Tibial nerve (tissue), 3 donors: ENCODE measurements around the gene RAMP1.

Source experiments
- POLR2A ChIP-seq, 2 donors: fragments of 450-650 bp; IDR thresholded peaks; one replicate each; pipeline ENCODE4 v1.6.1; 2017; ENCODE audit warnings: antibody characterized with exemption in 2 of 2, mild to moderate bottlenecking in 2 of 2, moderate library complexity in 2 of 2
- TF ChIP-seq, protein P1 (sequence below), 5 experiments: fragments of 200-600 bp in 3 of 5; fragments of 450-650 bp in 2 of 5; sonication (generic) in 3 of 5; IDR thresholded peaks; one replicate each; pipeline ENCODE4 v1.5.1; 2016 to 2019; ENCODE audit warnings: antibody characterized with exemption in 5 of 5, mild to moderate bottlenecking in 3 of 5, moderate library complexity in 2 of 5

DNA sequence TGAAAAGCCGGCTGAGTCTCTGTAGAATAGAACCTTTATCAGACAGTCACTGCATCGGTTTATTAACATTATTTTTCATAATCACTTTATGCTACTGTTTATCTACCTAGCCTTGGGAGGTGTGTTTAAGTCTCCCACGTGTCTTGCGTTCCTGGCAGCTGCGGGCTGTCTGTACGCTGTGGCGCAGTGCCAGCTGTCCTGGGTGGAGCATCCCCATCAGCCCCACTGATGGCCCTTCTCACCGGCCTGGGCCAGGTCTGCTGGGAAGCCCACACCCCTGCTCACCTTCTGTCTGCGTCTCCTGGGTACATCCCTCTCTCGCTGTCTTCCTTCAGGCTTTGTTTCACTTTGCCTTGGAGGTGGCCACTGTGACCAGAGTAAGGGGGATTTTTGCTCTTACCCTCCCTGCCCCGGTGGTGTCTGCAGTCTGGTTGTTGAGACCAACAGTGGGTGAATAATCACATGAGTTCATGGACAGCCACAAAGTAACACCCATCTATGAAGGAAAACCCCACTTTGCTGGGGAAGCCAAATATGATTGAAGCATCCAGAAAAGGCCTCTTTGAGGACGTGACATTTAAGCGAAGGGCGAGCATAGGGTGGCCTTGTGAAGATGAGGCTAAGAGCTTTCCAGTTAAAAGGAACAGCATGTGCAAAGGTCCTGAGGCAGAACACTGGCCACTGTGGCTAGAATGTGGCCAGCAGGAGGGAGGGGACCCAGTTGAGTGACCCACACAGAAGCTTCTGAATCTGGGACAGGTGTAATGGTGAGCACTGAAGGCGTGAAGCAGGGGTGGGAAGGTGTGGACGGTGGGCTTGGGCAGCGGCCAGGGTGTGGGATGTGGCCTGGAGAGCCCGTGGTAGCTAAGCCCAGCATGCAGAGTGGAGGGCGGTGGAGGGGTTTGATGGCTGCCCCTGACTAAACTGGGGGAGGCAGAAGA lies 41.7 kb downstream of the RAMP1 start:
- TF ChIP-seq, protein P1, sequence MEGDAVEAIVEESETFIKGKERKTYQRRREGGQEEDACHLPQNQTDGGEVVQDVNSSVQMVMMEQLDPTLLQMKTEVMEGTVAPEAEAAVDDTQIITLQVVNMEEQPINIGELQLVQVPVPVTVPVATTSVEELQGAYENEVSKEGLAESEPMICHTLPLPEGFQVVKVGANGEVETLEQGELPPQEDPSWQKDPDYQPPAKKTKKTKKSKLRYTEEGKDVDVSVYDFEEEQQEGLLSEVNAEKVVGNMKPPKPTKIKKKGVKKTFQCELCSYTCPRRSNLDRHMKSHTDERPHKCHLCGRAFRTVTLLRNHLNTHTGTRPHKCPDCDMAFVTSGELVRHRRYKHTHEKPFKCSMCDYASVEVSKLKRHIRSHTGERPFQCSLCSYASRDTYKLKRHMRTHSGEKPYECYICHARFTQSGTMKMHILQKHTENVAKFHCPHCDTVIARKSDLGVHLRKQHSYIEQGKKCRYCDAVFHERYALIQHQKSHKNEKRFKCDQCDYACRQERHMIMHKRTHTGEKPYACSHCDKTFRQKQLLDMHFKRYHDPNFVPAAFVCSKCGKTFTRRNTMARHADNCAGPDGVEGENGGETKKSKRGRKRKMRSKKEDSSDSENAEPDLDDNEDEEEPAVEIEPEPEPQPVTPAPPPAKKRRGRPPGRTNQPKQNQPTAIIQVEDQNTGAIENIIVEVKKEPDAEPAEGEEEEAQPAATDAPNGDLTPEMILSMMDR (IDR thresholded peaks at IDR 0.05): no peak
- no peak for TF ChIP-seq POLR2A (IDR thresholded peaks at IDR 0.05)
